NCI-H774 (cell line): ENCODE results near the gene MAN1C1.
"Not testable (repeated sequence)": the region's sequence is repeated elsewhere in the genome, so short reads cannot be mapped to it uniquely, and the experiment has no call there.

Experiments
- DNase-seq: peaks from one replicate; lab custom pipeline; 2025; lab: John Stamatoyannopoulos, UW

The MAN1C1 gene

GRCh38 chr1:25583519-25584370 lies 32.8 kb upstream of the MAN1C1 start:
- no peak for DNase-seq

DNA sequence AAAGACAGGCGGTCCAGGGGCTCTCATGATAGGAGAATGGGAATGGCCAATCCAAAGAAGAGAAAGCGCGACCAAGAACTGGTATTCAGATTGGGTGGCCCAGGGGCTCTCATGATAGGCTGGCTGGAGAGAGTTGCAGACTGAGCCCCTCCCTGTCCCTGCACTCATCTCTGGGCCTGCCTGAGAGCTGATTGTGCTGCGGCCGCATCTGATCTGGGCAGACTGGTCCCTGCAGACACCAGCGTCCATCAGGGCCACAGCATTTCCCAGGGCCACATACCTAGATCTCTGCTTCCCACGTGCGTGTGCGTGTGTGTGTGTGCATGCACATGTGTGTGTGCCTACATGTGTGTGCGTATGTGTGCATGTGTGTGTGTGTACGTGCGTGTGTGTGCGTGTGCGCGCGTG lies 30.4 kb upstream of the MAN1C1 start:
- DNase-seq: no peak

DNA sequence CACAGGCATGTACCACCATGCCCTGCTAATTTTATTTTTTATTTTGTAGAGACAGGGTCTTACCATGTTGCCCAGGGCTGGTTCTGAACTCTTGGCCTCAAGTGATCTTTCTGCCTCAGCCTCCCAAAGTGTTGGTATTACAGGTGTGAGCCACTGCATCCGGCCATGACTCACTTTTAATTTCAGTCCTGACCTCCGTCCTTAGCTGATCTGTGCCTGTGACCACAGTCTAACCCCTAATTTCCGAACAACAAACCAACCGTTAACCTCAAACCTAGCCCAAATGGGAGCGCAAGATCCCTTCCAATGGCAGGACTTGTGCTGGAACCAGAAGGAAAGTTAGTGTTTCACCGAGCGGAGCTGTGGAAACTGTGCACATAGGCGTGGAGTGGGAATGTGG lies 29.3 kb upstream of the MAN1C1 start:
- no peak for DNase-seq

- DNase-seq: not testable (repeated sequence)
Observed at GRCh38 chr1:25588224-25588623, 28.4 kb upstream of the MAN1C1 start.

- not testable (repeated sequence) for DNase-seq
Observed at GRCh38 chr1:25588786-25589185, 27.8 kb upstream of the MAN1C1 start.

- no peak for DNase-seq
Observed at GRCh38 chr1:25590096-25590824, 26.3 kb upstream of the MAN1C1 start.

DNA sequence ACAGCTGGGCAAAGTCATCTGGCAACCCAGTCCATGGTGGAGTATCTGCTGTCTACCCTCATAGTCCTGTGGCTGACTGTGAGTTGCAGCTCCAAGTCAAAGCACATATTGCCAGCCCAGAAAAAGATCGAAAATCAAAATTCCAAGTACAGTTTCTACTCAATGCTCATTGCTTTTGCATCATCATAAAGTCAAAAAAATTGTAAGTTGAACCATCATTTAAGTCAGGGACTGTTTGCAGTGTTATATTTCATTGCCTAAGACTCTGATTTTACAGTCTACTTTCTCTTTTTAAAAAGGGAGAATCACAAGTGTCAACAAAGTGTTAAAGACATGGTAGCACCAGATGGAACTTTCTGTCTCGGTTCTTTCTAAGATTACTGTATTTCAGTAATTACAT lies 22.7 kb upstream of the MAN1C1 start:
- no peak for DNase-seq

GRCh38 chr1:25594971-25595370 lies 21.6 kb upstream of the MAN1C1 start:
- DNase-seq: no peak

GRCh38 chr1:25596641-25597040 lies 19.9 kb upstream of the MAN1C1 start:
- DNase-seq: not testable (repeated sequence)

DNA sequence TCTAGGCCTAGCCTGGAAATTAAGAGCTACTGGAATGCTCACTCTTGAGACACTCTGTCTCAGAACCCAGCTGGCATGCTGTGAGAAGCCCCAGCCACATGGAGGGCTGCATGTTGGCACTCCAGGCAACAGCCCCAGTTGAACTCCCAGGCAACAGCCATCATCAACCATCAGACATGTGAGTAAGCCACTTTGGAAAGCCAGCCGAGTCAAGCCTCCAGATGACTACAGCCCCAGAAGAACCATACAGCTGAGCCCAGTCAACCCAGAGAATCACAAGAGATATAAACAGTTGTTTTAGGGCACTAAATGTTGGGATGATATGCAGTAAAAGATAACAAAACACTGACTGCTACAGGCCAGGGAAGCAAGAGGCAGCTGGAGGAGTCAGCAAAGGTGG lies 17.7 kb upstream of the MAN1C1 start:
- no peak for DNase-seq

- DNase-seq: no peak
Observed at GRCh38 chr1:25599969-25600610, 16.5 kb upstream of the MAN1C1 start.

DNA sequence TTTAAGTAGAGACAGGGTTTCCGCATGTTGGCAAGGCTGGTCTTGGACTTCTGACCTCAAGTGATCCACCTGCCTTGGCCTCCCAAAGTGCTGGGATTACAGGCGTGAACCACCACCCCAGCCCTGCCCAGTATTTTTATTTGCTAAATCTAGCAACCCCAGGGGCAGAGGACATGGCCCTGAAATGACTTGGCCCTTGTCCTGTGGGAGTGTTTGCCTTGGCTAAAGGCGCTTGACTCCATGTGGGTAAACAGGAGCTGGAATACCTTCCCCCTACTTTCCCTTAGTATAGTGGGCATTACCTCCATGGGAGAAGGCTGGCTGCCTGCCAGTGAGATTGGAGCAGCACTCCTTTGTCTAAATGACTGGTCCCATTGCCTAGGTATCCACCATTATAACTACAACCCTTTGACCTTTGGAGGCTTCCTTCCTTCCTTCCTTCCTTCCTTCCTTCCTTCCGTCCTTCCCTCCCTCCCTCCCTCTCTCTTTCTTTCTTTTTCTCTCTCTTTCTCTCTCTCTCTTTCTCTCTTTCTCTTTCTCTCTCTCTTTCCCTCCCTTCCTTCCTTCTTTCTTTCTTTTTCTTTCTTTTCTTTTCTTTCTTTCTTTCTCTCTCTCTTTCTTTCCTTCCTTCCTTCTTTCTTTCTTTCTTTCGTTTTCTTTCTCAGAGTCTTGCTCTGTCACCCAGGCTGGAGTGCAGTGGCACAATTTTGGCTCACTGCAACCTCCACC lies 15.5 kb upstream of the MAN1C1 start:
- DNase-seq: not testable (repeated sequence)

GRCh38 chr1:25603779-25604538 lies 12.6 kb upstream of the MAN1C1 start:
- not testable (repeated sequence) for DNase-seq

- no peak for DNase-seq
Observed at GRCh38 chr1:25607123-25607522, 9.5 kb upstream of the MAN1C1 start.

GRCh38 chr1:25608488-25609178 lies 8.0 kb upstream of the MAN1C1 start:
- no peak for DNase-seq

GRCh38 chr1:25609921-25610320 lies 6.7 kb upstream of the MAN1C1 start:
- no peak for DNase-seq

GRCh38 chr1:25610822-25611630 lies 5.6 kb upstream of the MAN1C1 start:
- no peak for DNase-seq

DNA sequence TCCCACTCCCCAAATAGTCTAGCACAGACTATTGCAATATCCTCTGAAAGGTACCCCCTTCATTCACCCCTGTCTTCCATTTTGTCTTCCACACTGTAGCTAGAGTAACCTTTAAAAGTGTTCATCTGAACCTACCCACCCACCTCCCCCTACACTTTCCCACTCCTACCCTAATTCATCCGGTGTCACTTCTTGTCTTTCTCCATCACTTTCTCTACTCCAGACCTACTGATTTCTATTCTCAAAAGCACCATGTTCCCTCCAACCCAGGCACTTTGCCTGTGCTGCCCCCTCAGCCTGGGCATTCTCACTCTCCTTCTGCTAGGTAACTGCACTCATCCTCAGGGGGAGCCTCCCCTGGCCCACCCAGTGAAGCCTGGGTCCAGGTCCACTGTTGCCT lies 4.7 kb upstream of the MAN1C1 start:
- no peak for DNase-seq

DNA sequence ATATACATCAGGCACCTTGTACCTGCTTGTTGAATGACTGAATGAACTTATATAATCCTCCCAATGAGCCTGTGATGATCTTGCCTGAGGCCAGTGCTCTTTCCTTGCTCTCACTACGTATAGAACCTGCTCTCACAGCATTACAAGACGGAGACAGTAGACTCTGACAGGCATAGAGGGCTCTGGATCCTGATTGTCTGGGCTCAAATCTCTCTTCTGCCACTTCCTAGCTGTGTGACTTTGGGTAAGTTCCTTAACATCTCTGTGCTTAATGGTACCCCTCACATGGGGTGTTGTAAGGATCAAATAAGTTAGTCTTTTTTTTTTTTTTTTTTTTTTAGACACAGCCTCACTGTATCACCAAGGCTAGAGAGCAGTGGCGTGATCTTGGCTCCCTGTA lies 4.2 kb upstream of the MAN1C1 start:
- no peak for DNase-seq

- DNase-seq: no peak
Observed at GRCh38 chr1:25613091-25613490, 3.5 kb upstream of the MAN1C1 start.
